ENCODE measurements around the gene FAM9C.

FAM9C gene

GRCh38 chrX:13007519-13008188, 36.8 kb downstream of the FAM9C start:
- no peak for DNase-seq (ENCODE audit: low read depth in 3 of 3)

DNA sequence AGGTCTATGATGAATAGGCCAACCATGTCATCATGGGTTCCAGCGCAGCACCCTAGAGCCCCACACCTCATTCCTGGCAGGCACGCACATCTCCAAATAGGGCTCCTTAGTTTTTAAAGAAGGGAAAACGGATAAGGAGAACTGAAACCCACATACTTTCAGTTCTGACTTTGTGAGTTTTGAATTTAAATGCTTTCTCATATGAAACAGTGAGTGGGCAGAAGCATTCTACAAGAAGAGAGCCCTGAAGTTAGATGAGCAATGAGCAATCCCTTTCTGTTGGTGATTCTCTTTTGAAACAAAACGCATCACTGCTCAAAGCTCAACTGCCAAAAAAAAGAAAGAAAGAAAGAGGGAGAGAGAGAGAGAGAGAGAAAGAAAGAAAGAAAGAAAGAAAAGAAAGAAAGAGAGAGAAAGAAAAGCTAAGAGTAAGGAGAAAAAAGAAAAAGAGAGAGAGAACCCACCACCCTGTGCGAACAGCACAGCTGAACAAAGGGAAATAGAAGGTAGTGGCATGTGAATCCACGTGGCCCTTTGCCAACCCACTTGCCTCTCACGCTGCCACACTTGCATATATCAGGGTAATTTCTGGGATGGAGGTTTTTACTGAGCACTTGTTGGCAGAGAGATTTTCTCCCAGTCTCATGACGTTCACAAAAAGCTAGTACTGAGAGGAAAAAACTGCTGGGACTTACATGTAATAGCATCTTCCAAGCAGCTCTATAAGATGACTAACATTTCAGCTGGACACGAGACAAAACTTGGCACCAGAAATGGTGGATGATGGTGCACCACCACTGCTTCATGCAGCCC, 38.6 kb downstream of the FAM9C start:
- DNase-seq (ENCODE audit: low read depth in 3 of 3) = no peak

GRCh38 chrX:13001961-13002671, 42.3 kb downstream of the FAM9C start:
- DNase-seq (ENCODE audit: low read depth in 3 of 3) = no peak

GRCh38 chrX:13001097-13001496, 43.3 kb downstream of the FAM9C start:
- DNase-seq (ENCODE audit: low read depth in 3 of 3) = no peak

GRCh38 chrX:13000301-13000811, 44.1 kb downstream of the FAM9C start:
- DNase-seq (ENCODE audit: low read depth in 3 of 3) = no peak

DNA sequence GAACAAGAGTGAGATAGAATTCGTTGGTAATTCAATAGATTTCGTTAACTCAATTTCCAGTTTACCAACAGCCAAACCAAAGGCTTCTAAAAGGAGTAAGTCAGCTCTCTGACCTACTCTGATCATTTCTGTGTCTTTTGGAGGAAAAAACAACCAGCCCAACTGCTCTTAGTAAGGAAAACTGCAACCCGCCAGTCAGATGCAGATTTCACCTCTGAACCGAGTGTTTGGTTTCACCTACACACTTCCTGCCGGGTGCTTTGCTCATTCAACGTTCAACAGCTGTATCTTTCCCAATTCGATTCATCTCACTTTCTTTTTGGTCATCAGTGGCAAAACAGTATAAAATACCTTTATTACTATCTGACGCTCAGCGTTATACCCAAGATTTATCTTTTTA, 45.0 kb downstream of the FAM9C start:
- no peak for DNase-seq (ENCODE audit: low read depth in 3 of 3)

DNA sequence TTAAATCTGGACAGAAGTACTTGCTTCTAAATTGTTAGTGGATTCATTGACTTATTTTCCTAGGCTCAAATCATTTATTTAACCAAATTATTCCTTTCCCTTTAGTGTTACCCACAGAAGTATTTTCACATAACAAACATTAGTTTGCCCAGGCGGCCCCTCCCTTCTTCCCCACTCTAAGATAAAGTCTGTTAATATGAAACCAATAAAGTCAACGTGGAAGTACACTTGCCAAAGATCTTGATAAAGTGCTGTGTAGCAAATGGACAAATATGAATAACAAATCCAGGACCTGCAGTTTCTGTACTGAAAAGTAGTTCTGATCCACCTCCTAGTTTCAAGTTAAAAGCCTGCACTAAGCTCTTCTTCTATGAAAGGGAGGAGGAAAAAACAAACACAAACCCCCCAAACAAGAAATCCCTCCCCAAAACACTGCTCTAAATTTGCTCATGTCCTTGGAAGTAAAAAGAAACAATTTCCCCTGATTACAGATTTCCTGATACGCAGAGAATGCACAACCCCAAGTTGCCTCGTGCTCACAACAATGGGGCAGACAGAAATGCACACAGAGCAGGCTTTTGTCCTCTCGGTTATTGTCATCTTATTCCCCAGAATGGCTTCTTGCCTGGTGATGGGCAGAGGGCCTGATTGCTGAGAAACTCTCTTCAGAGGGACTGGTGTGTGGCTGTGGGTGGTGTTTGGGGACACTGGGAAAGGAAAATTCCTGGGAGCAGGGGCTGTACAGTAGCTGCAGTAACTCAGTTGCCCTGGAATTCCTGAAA, 46.3 kb downstream of the FAM9C start:
- no peak for DNase-seq (ENCODE audit: low read depth in 3 of 3)

GRCh38 chrX:12996934-12997435, 47.4 kb downstream of the FAM9C start:
- DNase-seq (ENCODE audit: low read depth in 3 of 3) = no peak

DNA sequence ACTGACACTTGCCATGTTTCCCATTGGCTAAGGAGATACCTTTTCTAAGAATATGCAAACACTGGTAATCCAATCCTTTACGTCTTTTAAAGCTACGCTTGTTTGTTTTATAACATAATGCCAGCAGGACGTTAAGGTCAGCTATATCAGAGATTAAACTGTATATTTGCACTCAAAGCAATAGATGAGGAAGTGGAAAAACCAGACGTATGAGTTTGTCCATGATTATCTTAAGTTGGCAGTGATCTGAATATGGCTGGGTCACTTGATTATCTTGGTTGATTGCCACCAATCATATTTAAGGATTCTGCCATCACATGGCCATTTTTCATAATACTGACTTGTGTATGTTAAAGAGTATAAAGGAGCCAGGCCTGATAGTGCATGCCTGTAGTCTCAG, 50.1 kb downstream of the FAM9C start:
- DNase-seq (ENCODE audit: low read depth in 3 of 3) = no peak

- DNase-seq (ENCODE audit: low read depth in 3 of 3) = no peak
These were observed 50.6 kb downstream of the FAM9C start for GRCh38 chrX:12993826-12994225.

DNA sequence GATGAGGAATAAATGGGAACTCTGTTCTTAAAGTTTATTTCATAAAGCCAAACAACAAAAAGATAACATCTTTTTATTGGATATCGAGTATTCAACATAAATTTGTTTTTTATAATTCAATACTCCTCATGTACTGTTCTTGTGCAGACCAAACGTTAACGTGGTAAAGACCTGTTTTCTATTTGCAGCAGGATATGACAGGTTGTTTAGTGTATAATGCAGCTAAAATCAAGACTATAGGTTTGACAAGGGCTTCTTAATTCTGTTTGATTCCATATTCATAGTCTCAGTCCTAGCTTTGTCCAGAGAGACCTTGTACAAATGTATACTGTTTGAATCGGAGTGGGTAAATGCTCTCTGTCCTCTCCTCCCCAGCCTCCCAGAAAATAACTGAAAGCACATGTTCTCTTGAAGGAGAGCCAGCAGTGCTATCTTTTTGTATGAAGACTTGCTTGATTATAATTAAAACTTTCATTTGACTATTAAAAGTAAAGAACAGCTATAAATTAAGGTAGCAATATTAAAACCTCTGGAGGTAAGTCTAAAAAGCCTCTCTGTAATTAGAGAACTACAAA, 51.8 kb downstream of the FAM9C start:
- no peak for DNase-seq (ENCODE audit: low read depth in 3 of 3)

- DNase-seq (ENCODE audit: low read depth in 3 of 3) = no peak
These were observed 52.8 kb downstream of the FAM9C start for GRCh38 chrX:12991575-12991974.

DNA sequence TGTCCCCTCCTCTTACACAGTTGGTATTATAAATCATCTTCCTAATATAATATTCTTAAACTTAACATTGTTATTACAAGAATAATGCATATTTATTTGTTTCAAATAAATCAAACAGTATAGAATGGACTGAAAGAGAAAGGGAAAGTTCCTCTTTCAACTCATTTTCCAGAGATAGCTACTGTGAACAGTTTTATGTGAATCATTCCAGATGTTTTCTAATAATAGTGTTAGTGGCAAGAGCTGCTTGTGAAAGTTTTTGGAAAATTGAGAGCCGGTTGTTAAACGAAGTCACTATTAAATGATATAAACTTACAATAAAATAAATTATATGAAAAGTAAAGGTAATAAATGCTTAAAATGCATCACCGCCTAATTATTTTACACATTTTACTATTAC, 55.0 kb downstream of the FAM9C start:
- DNase-seq (ENCODE audit: low read depth in 3 of 3) = no peak

GRCh38 chrX:12988797-12989196, 55.6 kb downstream of the FAM9C start:
- DNase-seq (ENCODE audit: low read depth in 3 of 3) = no peak

DNA sequence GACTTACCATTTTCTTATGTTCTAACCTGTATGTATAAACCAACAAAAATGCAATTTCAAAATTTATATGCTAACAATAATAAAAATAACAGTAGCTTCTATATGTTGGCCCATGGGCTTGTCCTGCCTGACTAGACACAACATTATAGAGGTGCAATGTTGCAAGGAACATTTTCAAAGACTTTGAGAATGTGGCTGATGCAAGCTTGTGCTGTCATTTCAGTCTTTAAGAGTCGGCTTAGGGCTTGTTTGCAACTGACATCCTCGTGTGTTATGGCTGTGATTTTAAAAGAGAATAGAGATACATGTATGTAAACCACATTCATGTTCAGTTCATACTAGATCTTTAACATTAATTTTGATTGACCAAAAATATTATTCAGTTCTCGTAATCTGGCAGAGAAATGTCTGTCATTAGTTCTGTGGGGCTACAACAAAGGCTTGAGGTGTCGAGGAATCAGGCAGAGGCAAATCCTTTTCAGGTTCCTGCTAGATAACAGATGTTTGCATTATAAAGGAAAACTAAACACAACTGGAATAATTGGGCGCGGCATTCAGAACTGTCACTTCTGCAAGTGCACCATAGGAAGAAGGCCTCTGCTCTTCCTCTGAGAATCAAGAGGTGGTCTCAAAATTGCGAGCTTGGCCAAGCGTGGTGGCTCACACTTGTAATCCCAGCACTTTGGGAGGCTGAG, 56.4 kb downstream of the FAM9C start:
- DNase-seq (ENCODE audit: low read depth in 3 of 3) = no peak

DNA sequence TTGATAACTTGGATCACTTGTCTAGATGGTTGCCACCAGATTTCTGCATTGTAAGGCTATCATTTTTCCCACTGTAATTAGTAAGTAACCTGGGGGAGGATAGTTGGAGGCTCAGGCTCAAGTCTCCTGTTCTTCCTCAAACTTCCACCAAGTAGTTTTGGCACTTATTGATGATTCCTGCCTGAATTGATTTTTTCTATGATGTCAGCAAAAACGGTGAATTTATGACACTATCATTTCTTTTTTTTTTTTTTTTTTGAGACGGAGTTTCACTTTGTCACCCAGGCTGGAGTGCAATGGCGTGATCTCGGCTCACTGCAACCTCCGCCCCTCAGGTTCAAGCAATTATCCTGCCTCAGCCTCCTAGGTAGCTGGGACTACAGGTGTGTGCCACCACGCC, 57.1 kb downstream of the FAM9C start:
- no peak for DNase-seq (ENCODE audit: low read depth in 3 of 3)

DNA sequence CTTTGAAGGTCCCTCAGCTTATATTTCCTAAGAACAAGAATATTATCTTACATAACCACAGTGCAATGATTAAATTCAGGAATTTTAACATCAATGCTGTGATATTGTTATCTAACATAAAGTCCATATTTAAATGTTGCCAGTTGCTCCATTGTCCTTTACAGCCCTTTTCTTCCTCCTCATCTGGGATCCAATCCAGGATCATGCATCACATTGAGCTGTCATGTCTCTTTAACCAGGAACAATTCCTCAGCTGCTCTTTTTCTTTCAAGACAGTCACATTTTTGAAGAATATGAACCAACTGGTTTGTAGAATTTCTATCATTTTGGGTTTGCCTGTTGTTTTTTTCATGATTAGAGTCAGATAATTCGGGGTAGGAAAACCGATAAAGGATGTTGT, 57.5 kb downstream of the FAM9C start:
- no peak for DNase-seq (ENCODE audit: low read depth in 3 of 3)

DNA sequence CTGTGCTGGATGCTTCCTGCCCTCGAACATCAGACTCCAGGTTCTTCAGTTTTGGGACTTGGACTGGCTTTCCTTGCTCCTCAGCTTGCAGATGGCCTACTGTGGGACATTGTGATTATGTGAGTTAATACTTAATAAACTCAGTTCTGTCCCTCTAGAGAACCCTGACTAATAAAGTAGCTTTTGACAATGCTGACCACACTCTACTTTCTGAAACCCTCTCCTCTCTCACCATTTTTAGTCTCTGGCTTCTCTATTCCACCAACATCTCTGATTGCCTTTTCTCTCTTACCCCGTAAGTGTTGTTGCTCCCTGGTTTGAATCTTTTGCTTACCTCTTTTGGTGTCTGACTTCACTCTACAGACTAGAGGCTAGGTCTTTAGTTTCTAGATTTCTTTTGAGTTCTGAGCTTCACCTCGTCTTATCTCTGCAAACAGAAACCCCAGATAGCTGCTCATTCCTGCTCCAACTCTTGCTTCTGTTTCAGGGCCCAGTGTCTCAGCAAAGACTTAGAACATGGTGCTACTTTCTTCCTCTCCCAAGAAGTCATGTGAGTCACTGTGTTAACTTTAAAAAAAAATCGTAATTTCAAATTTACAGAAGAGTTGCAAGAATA, 58.1 kb downstream of the FAM9C start:
- no peak for DNase-seq (ENCODE audit: low read depth in 3 of 3)

Data from stimulated activated CD4-positive, alpha-beta T cell treated with anti-CD3 and anti-CD28 coated beads, TNF-alpha, amount 100 ng/mL, for 4 hours (primary cell).